GM12874 (cell line): Measurements from ENCODE around the gene LAMB4.

Experiments used
- CTCF ChIP-seq: IDR thresholded peaks from 2 replicates; pipeline ENCODE4 v1.5.1; 2011; ENCODE audit warnings: low read depth, mild to moderate bottlenecking, control low read depth, low read length, moderate library complexity; ENCODE audit not compliant: insufficient read depth

The LAMB4 gene

DNA sequence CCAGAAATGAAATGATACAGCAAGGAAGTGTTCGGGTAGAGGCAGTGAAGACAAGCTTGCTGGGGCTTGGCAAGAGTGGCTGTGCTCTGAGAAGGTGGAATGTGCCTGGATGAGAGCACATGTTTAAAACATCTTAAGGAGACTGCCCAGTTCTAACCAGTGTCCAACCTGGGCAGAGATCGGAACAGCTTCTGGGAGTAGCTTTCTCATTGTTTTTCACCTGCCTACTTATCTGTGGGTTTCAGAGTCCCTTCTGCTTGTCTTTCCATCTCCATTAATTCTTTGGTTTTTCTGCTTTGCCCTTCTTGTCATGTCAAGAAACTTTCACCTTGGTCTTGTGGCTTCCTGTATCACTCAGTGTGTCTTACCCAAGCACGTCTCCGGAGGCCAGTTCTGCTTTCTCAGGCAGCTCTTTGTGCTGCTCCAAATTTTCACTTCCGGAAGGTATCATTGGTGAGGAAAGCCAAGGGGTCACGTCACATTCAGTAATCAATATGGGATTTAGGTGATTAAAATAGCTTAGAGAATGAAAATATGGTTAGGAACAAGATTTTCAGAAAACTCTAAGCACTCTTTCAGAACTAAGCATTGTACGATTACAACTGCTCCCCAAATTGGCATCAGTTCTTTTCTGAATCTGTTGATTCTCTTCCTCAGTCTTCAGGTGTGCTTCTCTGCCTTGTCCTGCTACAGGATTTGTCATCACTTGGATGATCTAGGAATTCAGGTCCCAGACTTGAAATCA is 5.5 kb upstream of the LAMB4 start:
- no peak for TF ChIP-seq CTCF

GRCh38 chr7:108134486-108134885 is 4.3 kb upstream of the LAMB4 start:
- TF ChIP-seq CTCF: no peak

DNA sequence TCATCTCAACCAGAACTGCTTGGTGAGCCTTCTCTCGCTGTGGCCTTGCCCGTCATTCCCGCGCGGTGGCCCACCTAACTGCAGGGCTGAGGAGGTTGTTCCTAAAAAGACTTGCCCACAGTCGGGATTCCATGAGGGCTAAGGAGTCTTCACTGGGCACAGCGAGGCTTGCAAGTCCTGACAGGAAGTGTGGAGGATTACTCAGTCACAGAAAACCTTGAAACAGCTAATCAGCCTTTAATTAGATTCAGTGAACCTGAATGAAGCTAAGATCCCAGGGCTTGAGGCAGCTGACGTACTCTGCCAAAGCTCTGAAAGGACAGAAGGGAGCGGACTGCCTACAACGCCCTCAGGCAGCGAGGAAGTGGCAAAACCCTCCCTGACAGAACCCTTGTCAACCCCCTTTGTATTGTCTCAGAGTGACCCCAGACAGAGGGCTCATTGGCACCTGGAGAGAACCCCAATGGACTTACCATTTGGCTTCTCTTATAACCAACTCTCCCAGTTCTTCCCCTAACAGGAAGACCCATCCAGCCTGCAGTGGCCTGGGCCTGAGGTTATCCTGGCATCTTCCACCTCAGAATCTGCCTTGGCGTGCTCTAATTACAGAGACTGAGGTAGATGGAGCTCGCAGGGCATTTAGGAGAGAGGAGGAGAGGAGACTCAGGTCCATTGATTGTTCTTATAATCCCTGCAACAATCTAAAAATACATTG is 2.5 kb upstream of the LAMB4 start:
- TF ChIP-seq CTCF: no peak

GRCh38 chr7:108129018-108129965 is 869 bp downstream of the LAMB4 start:
- no peak for TF ChIP-seq CTCF

GRCh38 chr7:108128514-108128913 is 1.6 kb downstream of the LAMB4 start:
- TF ChIP-seq CTCF: no peak

GRCh38 chr7:108127461-108127860 is 2.7 kb downstream of the LAMB4 start:
- no peak for TF ChIP-seq CTCF

GRCh38 chr7:108124820-108125219 is 5.3 kb downstream of the LAMB4 start:
- TF ChIP-seq CTCF: no peak
